GM13976 (cell line): ENCODE measurements around the gene C19orf53.

Source experiments
- DNase-seq: peaks from one replicate; pipeline ENCODE4 v3.0.0; 2012; ENCODE audit warnings: low spot score
- in situ Hi-C: fragments of 300-500 bp; cut with MboI; formaldehyde crosslinking; loops from one replicate; pipeline ENCODE4 v1.12.0; 2022; ENCODE audit warnings: low sequenced_read_pairs, mixed read lengths, inconsistent platforms; ENCODE audit not compliant: unreplicated experiment
- TF ChIP-seq, protein P1 (sequence below): IDR thresholded peaks from 2 replicates; pipeline ENCODE4 v1.5.1; 2012; ENCODE audit warnings: borderline replicate concordance, mild to moderate bottlenecking; ENCODE audit not compliant: insufficient read depth; ENCODE audit errors: extremely low read depth, missing control alignments, control extremely low read depth

Gene C19orf53

GRCh38 chr19:13814550-13814949 is 40.3 kb downstream of the C19orf53 start:
- in situ Hi-C loops = no loop called here
- no peak for DNase-seq
- TF ChIP-seq, protein P1, sequence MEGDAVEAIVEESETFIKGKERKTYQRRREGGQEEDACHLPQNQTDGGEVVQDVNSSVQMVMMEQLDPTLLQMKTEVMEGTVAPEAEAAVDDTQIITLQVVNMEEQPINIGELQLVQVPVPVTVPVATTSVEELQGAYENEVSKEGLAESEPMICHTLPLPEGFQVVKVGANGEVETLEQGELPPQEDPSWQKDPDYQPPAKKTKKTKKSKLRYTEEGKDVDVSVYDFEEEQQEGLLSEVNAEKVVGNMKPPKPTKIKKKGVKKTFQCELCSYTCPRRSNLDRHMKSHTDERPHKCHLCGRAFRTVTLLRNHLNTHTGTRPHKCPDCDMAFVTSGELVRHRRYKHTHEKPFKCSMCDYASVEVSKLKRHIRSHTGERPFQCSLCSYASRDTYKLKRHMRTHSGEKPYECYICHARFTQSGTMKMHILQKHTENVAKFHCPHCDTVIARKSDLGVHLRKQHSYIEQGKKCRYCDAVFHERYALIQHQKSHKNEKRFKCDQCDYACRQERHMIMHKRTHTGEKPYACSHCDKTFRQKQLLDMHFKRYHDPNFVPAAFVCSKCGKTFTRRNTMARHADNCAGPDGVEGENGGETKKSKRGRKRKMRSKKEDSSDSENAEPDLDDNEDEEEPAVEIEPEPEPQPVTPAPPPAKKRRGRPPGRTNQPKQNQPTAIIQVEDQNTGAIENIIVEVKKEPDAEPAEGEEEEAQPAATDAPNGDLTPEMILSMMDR = no peak

GRCh38 chr19:13817018-13817614 is 42.9 kb downstream of the C19orf53 start:
- in situ Hi-C loops = no loop called here
- TF ChIP-seq, protein P1 = no peak
- no peak for DNase-seq

GRCh38 chr19:13817615-13818371 is 43.5 kb downstream of the C19orf53 start:
- in situ Hi-C loops = no loop called here
- TF ChIP-seq, protein P1 = no peak
- DNase-seq = no peak

GRCh38 chr19:13819238-13819637 is 45.0 kb downstream of the C19orf53 start:
- TF ChIP-seq, protein P1 = no peak
- in situ Hi-C loops = no loop called here

DNA sequence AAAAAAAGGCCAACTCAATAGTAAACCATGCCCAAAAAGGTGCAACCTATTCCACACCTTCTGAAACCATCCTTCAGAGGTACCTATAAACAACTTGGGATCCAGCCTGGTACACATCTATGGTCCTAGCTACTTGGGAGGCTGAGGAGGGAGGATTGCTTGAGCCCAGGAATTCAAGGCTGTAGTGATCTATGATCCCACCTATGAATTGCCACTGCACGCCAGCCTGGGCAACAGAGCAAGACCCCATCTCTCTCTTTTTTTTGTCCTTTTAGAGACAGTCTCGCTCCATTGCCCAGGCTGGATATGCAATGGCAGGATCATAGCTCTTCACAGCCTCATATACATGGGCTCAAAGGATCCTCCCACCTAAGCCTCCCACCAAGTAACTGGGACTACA is 47.0 kb downstream of the C19orf53 start:
- in situ Hi-C loops = no loop called here
- no peak for DNase-seq
- TF ChIP-seq, protein P1 = no peak

More at GRCh38 chr19:13819238-13819637, 45.0 kb downstream of the C19orf53 start:
- no peak for DNase-seq

GRCh38 chr19:13823256-13823655 is 49.0 kb downstream of the C19orf53 start:
- no peak for DNase-seq
- in situ Hi-C loops = no loop called here
- TF ChIP-seq, protein P1 = no peak
